H9 (cell line): ENCODE data around the gene SELL. TPM values are rescaled to one million over a fixed set of nuclear protein-coding genes. Genes with fewer than 3 reads are reported as not detected.

Source experiments
- DNase-seq: peaks from one replicate; pipeline ENCODE4 v3.0.0-alpha.2; 2017
- H2AFZ ChIP-seq: one replicate; pipeline ENCODE4 v1.6.1; 2013; ENCODE audit warnings: mild to moderate bottlenecking, low read length, control low read depth, moderate library complexity
- H2AK5ac ChIP-seq: 2 replicates; pipeline ENCODE4 v1.6.1; 2013; ENCODE audit warnings: low read length, control low read depth, mixed read lengths; ENCODE audit not compliant: insufficient read length
- H2BK120ac ChIP-seq: one replicate; pipeline ENCODE4 v1.6.1; 2013; ENCODE audit warnings: low read depth, mild to moderate bottlenecking, low read length, control low read depth, inconsistent platforms; ENCODE audit not compliant: poor library complexity, severe bottlenecking
- H2BK12ac ChIP-seq: 2 replicates; pipeline ENCODE4 v1.6.1; 2013; ENCODE audit warnings: low read length, control low read depth, mixed read lengths, low read depth; ENCODE audit not compliant: insufficient read length
- H2BK15ac ChIP-seq: 2 replicates; pipeline ENCODE4 v1.6.1; 2013; ENCODE audit warnings: low read depth, low read length, control low read depth
- H2BK20ac ChIP-seq: one replicate; pipeline ENCODE4 v1.6.1; 2013; ENCODE audit warnings: low read depth, mild to moderate bottlenecking, low read length, control low read depth, inconsistent platforms; ENCODE audit not compliant: poor library complexity, severe bottlenecking
- H2BK5ac ChIP-seq: 2 replicates; pipeline ENCODE4 v1.6.1; 2013; ENCODE audit warnings: low read length, control low read depth, mixed read lengths; ENCODE audit not compliant: insufficient read length
- H3K14ac ChIP-seq: 2 replicates; pipeline ENCODE4 v1.6.1; 2013; ENCODE audit warnings: low read length, control low read depth; ENCODE audit not compliant: insufficient read depth
- H3K18ac ChIP-seq: 2 replicates; pipeline ENCODE4 v1.6.1; 2013; ENCODE audit warnings: low read depth, mild to moderate bottlenecking, mixed read lengths, low read length, control low read depth; ENCODE audit not compliant: insufficient read length
- H3K23ac ChIP-seq: 2 replicates; pipeline ENCODE4 v1.6.1; 2013; ENCODE audit warnings: low read length, control low read depth, mixed read lengths, low read depth; ENCODE audit not compliant: insufficient read length
- H3K23me2 ChIP-seq: 2 replicates; pipeline ENCODE4 v1.6.1; 2013; ENCODE audit warnings: low read depth, mild to moderate bottlenecking, mixed read lengths, low read length, control low read depth; ENCODE audit not compliant: insufficient read length, poor library complexity, severe bottlenecking
- H3K27ac ChIP-seq: 2 replicates; pipeline ENCODE4 v1.5.1; 2013; ENCODE audit warnings: low read length, control low read depth, mixed read lengths, low read depth; ENCODE audit not compliant: insufficient read length
- H3K27me3 ChIP-seq: 2 replicates; pipeline ENCODE4 v1.6.1; 2013; ENCODE audit warnings: low read length, control low read depth, inconsistent platforms; ENCODE audit not compliant: insufficient read depth
- H3K4ac ChIP-seq: 2 replicates; pipeline ENCODE4 v1.6.1; 2013; ENCODE audit warnings: low read depth, mild to moderate bottlenecking, control low read depth, inconsistent platforms, low read length, moderate library complexity
- H3K4me1 ChIP-seq: 2 replicates; pipeline ENCODE4 v1.6.1; 2013; ENCODE audit warnings: low read length, control low read depth, inconsistent platforms; ENCODE audit not compliant: insufficient read depth
- H3K4me2 ChIP-seq: 2 replicates; pipeline ENCODE4 v1.6.1; 2013; ENCODE audit warnings: low read length, control low read depth, mixed read lengths; ENCODE audit not compliant: insufficient read length, insufficient read depth
- H3K56ac ChIP-seq: 2 replicates; pipeline ENCODE4 v1.6.1; 2013; ENCODE audit warnings: low read depth, mild to moderate bottlenecking, mixed read lengths, low read length, control low read depth; ENCODE audit not compliant: insufficient read length
- H3K79me1 ChIP-seq: 2 replicates; pipeline ENCODE4 v1.6.1; 2013; ENCODE audit warnings: low read depth, mild to moderate bottlenecking, moderate library complexity, low read length, control low read depth, inconsistent platforms; ENCODE audit not compliant: insufficient read depth, poor library complexity, severe bottlenecking
- H3K79me2 ChIP-seq: 2 replicates; pipeline ENCODE4 v1.6.1; 2013; ENCODE audit warnings: low read length, control low read depth, inconsistent platforms; ENCODE audit not compliant: insufficient read depth
- H3K9ac ChIP-seq: 2 replicates; pipeline ENCODE4 v1.6.1; 2013; ENCODE audit warnings: low read length, control low read depth, mixed read lengths; ENCODE audit not compliant: insufficient read length; ENCODE audit errors: extremely low read depth
- H3K9me3 ChIP-seq: one replicate; pipeline ENCODE4 v1.6.1; 2013; ENCODE audit warnings: low read depth, low read length, inconsistent platforms; ENCODE audit not compliant: control insufficient read depth
- H3T11ph ChIP-seq: one replicate; pipeline ENCODE4 v1.6.1; 2013; ENCODE audit warnings: mild to moderate bottlenecking, low read length, control low read depth, inconsistent platforms
- H4K20me1 ChIP-seq: one replicate; pipeline ENCODE4 v1.6.1; 2013; ENCODE audit not compliant: control insufficient read depth, insufficient read length, insufficient read depth
- H4K5ac ChIP-seq: 2 replicates; pipeline ENCODE4 v1.6.1; 2013; ENCODE audit warnings: low read depth, mild to moderate bottlenecking, mixed read lengths, low read length, control low read depth; ENCODE audit not compliant: insufficient read length
- H4K8ac ChIP-seq: replicated peaks from 2 replicates; pipeline ENCODE4 v1.6.1; 2013; ENCODE audit warnings: low read length, control low read depth, mixed read lengths, low read depth; ENCODE audit not compliant: insufficient read length
- H4K91ac ChIP-seq: 2 replicates; pipeline ENCODE4 v1.6.1; 2013; ENCODE audit warnings: low read depth, mild to moderate bottlenecking, moderate library complexity, mixed read lengths, low read length, control low read depth; ENCODE audit not compliant: insufficient read length
- H3K27ac Mint-ChIP-seq, 3 experiments: 2 replicates in 2 of 3; 3 replicates in 1 of 3; pipeline ENCODE4 v1.8.0; 2020 to 2021; ENCODE audit warnings: mixed read lengths in 3 of 3, mild to moderate bottlenecking in 1 of 3, moderate library complexity in 1 of 3
- H3K27me3 Mint-ChIP-seq: 2 replicates; pipeline ENCODE4 v1.8.0; 2021; ENCODE audit warnings: low read depth, mild to moderate bottlenecking, moderate library complexity, mixed read lengths
- H3K36me3 Mint-ChIP-seq, 3 experiments: 2 replicates in 2 of 3; 3 replicates in 1 of 3; pipeline ENCODE4 v1.8.0; 2020 to 2021; ENCODE audit warnings: low read depth in 3 of 3, mixed read lengths in 3 of 3; ENCODE audit not compliant: insufficient read depth in 1 of 3
- H3K4me1 Mint-ChIP-seq, 2 experiments: 2 replicates each; pipeline ENCODE4 v1.8.0; 2020; ENCODE audit warnings: mixed read lengths in 2 of 2
- H3K4me3 Mint-ChIP-seq, 2 experiments: 2 replicates in 1 of 2; 3 replicates in 1 of 2; pipeline ENCODE4 v1.8.0; 2020 to 2021; ENCODE audit warnings: mild to moderate bottlenecking in 2 of 2, mixed read lengths in 2 of 2, moderate library complexity in 1 of 2
- H3K9me3 Mint-ChIP-seq, 2 experiments: 2 replicates in 1 of 2; 3 replicates in 1 of 2; pipeline ENCODE4 v1.8.0; 2020; ENCODE audit warnings: mild to moderate bottlenecking in 2 of 2, mixed read lengths in 2 of 2, moderate library complexity in 1 of 2
- CTCF ChIP-seq: fragments of 200-600 bp; sonication (generic); conservative IDR thresholded peaks from 3 replicates; pipeline ENCODE4 v1.8.0; 2021; ENCODE audit warnings: antibody characterized with exemption, mild to moderate bottlenecking
- WGBS: extraction: QIAGEN DNeasy Blood & Tissue Kit; methylation state at CpG from one replicate; pipeline ENCODE4 v1.1.7; 2013; ENCODE audit warnings: missing lambda C conversion rate, low lambda C conversion rate, mixed read lengths; ENCODE audit not compliant: insufficient read length; ENCODE audit errors: extremely low coverage; 5-methylcytosine and 5-hydroxymethylcytosine counted together
- total RNA-seq: library from RNA; stranded (reverse); gene quantifications from 2 replicates; pipeline ENCODE4 v1.2.1, GENCODE V29; 2021

The SELL gene
- total RNA-seq, 1 experiment from 2014 or later: not detected

GRCh38 chr1:169753549-169753948, 42.1 kb upstream of the SELL start:
- H2BK15ac ChIP-seq: no peak overlapping the region
- H2BK20ac ChIP-seq: no peak overlapping the region
- Mint-ChIP-seq H3K27ac (no peak overlapping the region), H3K9me3 (peaks cover 6 to 8% of the 10 kb centered on the region in 2 experiments; a peak in 3 of 5 replicates), H3K36me3 (no peaks in the 10 kb centered on the region), H3K4me3 (no peak overlapping the region), H3K4me1 (no peaks in the 10 kb centered on the region), H3K27me3 (0 out of 2 replicates have a peak, but pooled peaks cover 2% of the 10 kb centered on the region)
- no peaks in the 10 kb centered on the region for H3K23me2 ChIP-seq
- H2BK5ac ChIP-seq: no peak overlapping the region
- H3K27me3 ChIP-seq: no peaks in the 10 kb centered on the region
- DNase-seq: no peak
- no peak overlapping the region for H2AK5ac ChIP-seq
- peak; percentile 56 for TF ChIP-seq CTCF
- H3K4ac ChIP-seq: no peak overlapping the region
- no peak overlapping the region for H3K9ac ChIP-seq
- H2BK120ac ChIP-seq: no peak overlapping the region
- no peak overlapping the region for H3K4me2 ChIP-seq
- no peak overlapping the region for H4K5ac ChIP-seq
- H3K56ac ChIP-seq: no peak overlapping the region
- no peak overlapping the region for H3K18ac ChIP-seq
- H3K79me2 ChIP-seq: no peaks in the 10 kb centered on the region
- H3K14ac ChIP-seq: no peak overlapping the region
- H3K4me1 ChIP-seq: no peaks in the 10 kb centered on the region
- H3K9me3 ChIP-seq: peaks cover under 1% of the 10 kb centered on the region
- no CpG with 5 or more reads among the region's 4 CpGs for WGBS
- H4K8ac ChIP-seq: no peak overlapping the region
- no peak overlapping the region for H2AFZ ChIP-seq
- no peaks in the 10 kb centered on the region for H4K20me1 ChIP-seq
- H3T11ph ChIP-seq: no peak overlapping the region
- H3K79me1 ChIP-seq: no peaks in the 10 kb centered on the region
- no peak overlapping the region for H3K27ac ChIP-seq
- no peak overlapping the region for H4K91ac ChIP-seq
- H3K23ac ChIP-seq: no peak overlapping the region
- H2BK12ac ChIP-seq: no peak overlapping the region
